HFF-Myc (cell line): ENCODE measurements around the gene ADIPOR2.
A peak's percentile ranks its signal among the peaks of the same experiment; 100 is the strongest.

Source experiments
- DNase-seq: peaks from one replicate; pipeline ENCODE4 v3.0.0-alpha.2; 2011; ENCODE audit warnings: low read depth; ENCODE audit errors: extremely low read depth
- H3K4me3 ChIP-seq: replicated peaks from 2 replicates; pipeline ENCODE4 v1.5.1; 2011; ENCODE audit warnings: low read depth, mild to moderate bottlenecking, control low read depth, low read length
- CTCF ChIP-seq: IDR thresholded peaks from 2 replicates; pipeline ENCODE4 v1.5.1; 2012; ENCODE audit warnings: mild to moderate bottlenecking, low read depth, low read length, control low read depth; ENCODE audit errors: missing control alignments

ADIPOR2 gene

GRCh38 chr12:1767407-1768090 lies 76.7 kb downstream of the ADIPOR2 start:
- no peak for DNase-seq
- no peak overlapping the region for H3K4me3 ChIP-seq
- no peak for TF ChIP-seq CTCF

GRCh38 chr12:1768615-1769014 lies 77.7 kb downstream of the ADIPOR2 start:
- no peak for DNase-seq
- no peak for TF ChIP-seq CTCF
- H3K4me3 ChIP-seq: no peak overlapping the region

GRCh38 chr12:1769809-1770494 lies 79.1 kb downstream of the ADIPOR2 start:
- H3K4me3 ChIP-seq: no peak overlapping the region
- no peak for DNase-seq
- no peak for TF ChIP-seq CTCF

GRCh38 chr12:1773937-1774655 lies 83.2 kb downstream of the ADIPOR2 start:
- DNase-seq: no peak
- TF ChIP-seq CTCF: no peak
- no peak overlapping the region for H3K4me3 ChIP-seq

- TF ChIP-seq CTCF: no peak
- peak; percentile 20 for DNase-seq
- no peak overlapping the region for H3K4me3 ChIP-seq
Observed at GRCh38 chr12:1776170-1776921, 85.5 kb downstream of the ADIPOR2 start.

GRCh38 chr12:1777798-1778197 lies 86.9 kb downstream of the ADIPOR2 start:
- no peak overlapping the region for H3K4me3 ChIP-seq
- DNase-seq: peak; percentile 14

More at GRCh38 chr12:1777798-1778197, 86.9 kb downstream of the ADIPOR2 start:
- no peak for TF ChIP-seq CTCF
